ENCODE data around the gene GABRB1.

The GABRB1 gene

GRCh38 chr4:47444031-47444430, 412.7 kb downstream of the GABRB1 start:
- no peak overlapping the region for H3K27ac Mint-ChIP-seq
- no peaks in the 10 kb centered on the region for H3K9me3 Mint-ChIP-seq
- H3K4me3 Mint-ChIP-seq: no peak overlapping the region
- no peak for DNase-seq
- H3K27me3 Mint-ChIP-seq (ENCODE audit: low read depth, poor library complexity): peaks cover 3% of the 10 kb centered on the region
- TF ChIP-seq CTCF (IDR thresholded peaks at IDR 0.05): no peak
- no peaks in the 10 kb centered on the region for H3K36me3 Mint-ChIP-seq (ENCODE audit: low read depth)
- no peaks in the 10 kb centered on the region for H3K4me1 Mint-ChIP-seq

GRCh38 chr4:47451657-47452056, 420.3 kb downstream of the GABRB1 start:
- TF ChIP-seq CTCF (IDR thresholded peaks at IDR 0.05): no peak
- Mint-ChIP-seq H3K9me3 (no peaks in the 10 kb centered on the region), H3K4me1 (no peaks in the 10 kb centered on the region), H3K36me3 (ENCODE audit: low read depth) (peaks cover 29% of the 10 kb centered on the region), H3K27me3 (ENCODE audit: low read depth, poor library complexity) (peaks cover 3% of the 10 kb centered on the region), H3K27ac (no peak overlapping the region), H3K4me3 (no peak overlapping the region)
- DNase-seq: no peak

GRCh38 chr4:47462799-47463234, 431.4 kb downstream of the GABRB1 start:
- H3K36me3 Mint-ChIP-seq (ENCODE audit: low read depth): peaks cover 20% of the 10 kb centered on the region
- TF ChIP-seq CTCF (IDR thresholded peaks at IDR 0.05): no peak
- H3K27ac Mint-ChIP-seq: peak overlapping the region; percentile 37
- DNase-seq: no peak
- peak overlapping the region; percentile 87 for H3K4me3 Mint-ChIP-seq
- H3K4me1 Mint-ChIP-seq: peaks cover 28% of the 10 kb centered on the region
- H3K27me3 Mint-ChIP-seq (ENCODE audit: low read depth, poor library complexity): peaks cover 3% of the 10 kb centered on the region
- H3K9me3 Mint-ChIP-seq: no peaks in the 10 kb centered on the region

- Mint-ChIP-seq H3K4me3 (peak within 1 kb of the TSS; percentile 87), H3K4me1 (peaks cover 28% of the 10 kb centered on the region), H3K9me3 (no peaks in the 10 kb centered on the region), H3K27me3 (ENCODE audit: low read depth, poor library complexity) (peaks cover 3% of the 10 kb centered on the region), H3K27ac (peak within 1 kb of the TSS; percentile 37), H3K36me3 (ENCODE audit: low read depth) (peaks cover 15% of the 10 kb centered on the region)
- peak; percentile 32 for TF ChIP-seq CTCF (IDR thresholded peaks at IDR 0.05)
- peak; percentile 97 for DNase-seq
Measured at GRCh38 chr4:47463235-47463956, 432.0 kb downstream of the GABRB1 start, which contains the start of gene COMMD8. COMMD8 (minus strand) TSS chr4:47463702; CDS start chr4:47463651, 51 bp downstream.

- DNase-seq: no peak
- Mint-ChIP-seq H3K27me3 (ENCODE audit: low read depth, poor library complexity) (peaks cover 3% of the 10 kb centered on the region), H3K27ac (no peak overlapping the region), H3K9me3 (no peaks in the 10 kb centered on the region), H3K36me3 (ENCODE audit: low read depth) (no peaks in the 10 kb centered on the region), H3K4me3 (no peak overlapping the region), H3K4me1 (peaks cover 28% of the 10 kb centered on the region)
- no peak for TF ChIP-seq CTCF (IDR thresholded peaks at IDR 0.05)
Measured at GRCh38 chr4:47465004-47465403, 433.6 kb downstream of the GABRB1 start.

Data from nephron progenitor cell (in vitro differentiated cells).